HCT116 (cell line): ENCODE data around the gene RAPGEF3. TPM values are rescaled to one million over a fixed set of nuclear protein-coding genes. Genes with fewer than 3 reads are reported as not detected.

Experiments
- ATAC-seq: fragments of 200-7000 bp; cut with Tn5 transposase; 2 replicates; pipeline ENCODE4 v1.9.1; 2020; ENCODE audit warnings: mild to moderate bottlenecking, moderate library complexity
- BruUV-seq: library from RNA; stranded (reverse); fragments of 400-500 nt; replicated peaks from 2 replicates; lab custom pipeline; 2021; lab: Mats Ljungman, UMichigan
- CTCF ChIA-PET: fragments of 300-600 bp; sonication (Branson Sonifier 250); formaldehyde crosslinking; loops from one replicate; lab custom pipeline; 2021; ENCODE audit warnings: antibody characterized with exemption; lab: Charles Lee
- POLR2A ChIA-PET: fragments of 300-600, 350-600 bp; sonication (Branson Sonifier 250); formaldehyde crosslinking; loops from one replicate; lab custom pipeline; 2021; ENCODE audit warnings: antibody characterized with exemption; lab: Charles Lee
- RAD21 ChIA-PET, 2 experiments: fragments of 300-600 bp; sonication (Branson Sonifier 250); formaldehyde crosslinking; loops; one replicate each; lab custom pipeline; 2023; ENCODE audit warnings: low total read pairs in 2 of 2; ENCODE audit not compliant: uncharacterized antibody in 2 of 2, unreplicated experiment in 2 of 2, low non-redundant PET in 1 of 2; lab: Charles Lee
- DNase-seq: peaks from one replicate; pipeline ENCODE4 v3.0.0-alpha.2; 2010; ENCODE audit warnings: low read depth, low spot score
- H2AFZ ChIP-seq: fragments of 200-600 bp; shearing (Covaris generic), sonication (generic); 2 replicates; pipeline ENCODE4 v1.6.1; 2017; ENCODE audit warnings: low read depth, mixed run types, mixed read lengths, antibody characterized with exemption, low read length; ENCODE audit not compliant: poor library complexity, severe bottlenecking
- H3K27ac ChIP-seq: 2 replicates; pipeline ENCODE4 v1.5.1; 2012; ENCODE audit warnings: low read depth, low read length
- H3K27me3 ChIP-seq: fragments of 200-600 bp; sonication (generic); 2 replicates; pipeline ENCODE4 v1.6.1; 2016; ENCODE audit warnings: mixed run types, low read length, mixed read lengths; ENCODE audit not compliant: insufficient read depth
- H3K36me3 ChIP-seq, 2 experiments: fragments of 200-500 bp in 1 of 2; fragments of 200-600 bp in 1 of 2; sonication (Bioruptor generic) in 1 of 2; sonication (generic) in 1 of 2; 2 replicates each; pipeline versions ENCODE4 v1.5.1 to v1.6.1; 2014 to 2016; ENCODE audit warnings: low read length in 2 of 2, inconsistent platforms in 1 of 2, mixed read lengths in 1 of 2, mixed run types in 1 of 2; ENCODE audit not compliant: insufficient read depth in 2 of 2, control insufficient read depth in 1 of 2
- H3K4me1 ChIP-seq, 2 experiments: fragments of 200-600 bp in 1 of 2; sonication (generic) in 1 of 2; 2 replicates each; pipeline versions ENCODE4 v1.5.1 to v1.6.1; 2012 to 2017; ENCODE audit warnings: low read length in 2 of 2, inconsistent platforms in 1 of 2, mild to moderate bottlenecking in 1 of 2, mixed read lengths in 1 of 2, mixed run types in 1 of 2, moderate library complexity in 1 of 2; ENCODE audit not compliant: insufficient read depth in 2 of 2, control insufficient read depth in 1 of 2
- H3K4me2 ChIP-seq: fragments of 200-600 bp; sonication (generic); 2 replicates; pipeline ENCODE4 v1.6.1; 2017; ENCODE audit warnings: mixed run types, low read length, mixed read lengths
- H3K4me3 ChIP-seq, 2 experiments: fragments of 200-600 bp in 1 of 2; sonication (generic) in 1 of 2; replicated peaks in 1 of 2; 2 replicates each; pipeline ENCODE4 v1.5.1; 2011 to 2016; ENCODE audit warnings: low read length in 2 of 2, control low read depth in 1 of 2, low read depth in 1 of 2, mild to moderate bottlenecking in 1 of 2, mixed read lengths in 1 of 2, mixed run types in 1 of 2
- H3K79me2 ChIP-seq: fragments of 200-600 bp; sonication (generic); 2 replicates; pipeline ENCODE4 v1.6.1; 2017; ENCODE audit warnings: mild to moderate bottlenecking, mixed run types, low read length, moderate library complexity, mixed read lengths; ENCODE audit not compliant: insufficient read depth
- H3K9ac ChIP-seq: fragments of 200-600 bp; sonication (generic); 2 replicates; pipeline ENCODE4 v1.6.1; 2016; ENCODE audit warnings: low read length, mixed read lengths
- H3K9me2 ChIP-seq: fragments of 200-600 bp; sonication (generic), shearing (Covaris generic); 2 replicates; pipeline ENCODE4 v1.6.1; 2017; ENCODE audit warnings: mixed run types, mild to moderate bottlenecking, moderate library complexity; ENCODE audit not compliant: insufficient read depth
- H3K9me3 ChIP-seq, 2 experiments: fragments of 200-500 bp in 1 of 2; fragments of 200-600 bp in 1 of 2; sonication (Bioruptor generic) in 1 of 2; sonication (generic) in 1 of 2; 2 replicates each; pipeline ENCODE4 v1.6.1; 2014 to 2017; ENCODE audit warnings: low read length in 2 of 2, mixed read lengths in 2 of 2, inconsistent platforms in 1 of 2, low read depth in 1 of 2, mild to moderate bottlenecking in 1 of 2, mixed run types in 1 of 2, moderate library complexity in 1 of 2; ENCODE audit not compliant: control insufficient read depth in 1 of 2, insufficient read depth in 1 of 2
- H4K20me1 ChIP-seq: fragments of 200-600 bp; sonication (generic), shearing (Covaris generic); 2 replicates; pipeline ENCODE4 v1.6.1; 2017; ENCODE audit warnings: mixed run types, mild to moderate bottlenecking, moderate library complexity; ENCODE audit not compliant: insufficient read depth
- ELF1 ChIP-seq: IDR thresholded peaks from 2 replicates; pipeline ENCODE4 v1.6.1; 2012; ENCODE audit warnings: low read depth, borderline replicate concordance
- FOSL1 ChIP-seq: IDR thresholded peaks from 2 replicates; pipeline ENCODE4 v1.6.1; 2012; ENCODE audit warnings: low read depth
- JUND ChIP-seq: IDR thresholded peaks from 2 replicates; pipeline ENCODE4 v1.6.1; 2012
- MAX ChIP-seq: IDR thresholded peaks from 2 replicates; pipeline ENCODE4 v1.6.1; 2012
- POLR2A ChIP-seq: IDR thresholded peaks from 2 replicates; pipeline ENCODE4 v1.7.0; 2011; ENCODE audit warnings: borderline replicate concordance; ENCODE audit not compliant: insufficient read depth, insufficient read length; ENCODE audit errors: extremely low read depth
- POLR2AphosphoS5 ChIP-seq: IDR thresholded peaks from 2 replicates; pipeline ENCODE4 v1.6.1; 2011; ENCODE audit warnings: mild to moderate bottlenecking, low read depth, low read length, moderate library complexity
- RAD21 ChIP-seq: IDR thresholded peaks from 2 replicates; pipeline ENCODE4 v1.6.1; 2012; ENCODE audit warnings: low read depth, mild to moderate bottlenecking
- TCF7L2 ChIP-seq: IDR thresholded peaks from 2 replicates; pipeline ENCODE4 v1.7.0; 2011; ENCODE audit warnings: borderline replicate concordance, inconsistent platforms; ENCODE audit not compliant: insufficient read depth, insufficient read length; ENCODE audit errors: extremely low read depth
- YY1 ChIP-seq: IDR thresholded peaks from 2 replicates; pipeline ENCODE4 v1.6.1; 2011; ENCODE audit warnings: low read length, low read depth, moderate library complexity, mild to moderate bottlenecking; ENCODE audit not compliant: insufficient replicate concordance; ENCODE audit errors: extremely low read depth
- ZFX ChIP-seq: fragments of 450-650 bp; IDR thresholded peaks from 2 replicates; pipeline ENCODE4 v1.6.1; 2017
- intact Hi-C: fragments of 100-400 bp; cut with micrococcal nuclease; formaldehyde crosslinking; loops from 2 replicates; pipeline ENCODE4 v1.10.0; 2022
- total RNA-seq: library from RNA; stranded (reverse); gene quantifications from one replicate; pipeline ENCODE4 v1.2.1, GENCODE V29; 2021; ENCODE audit not compliant: unreplicated experiment
- TF ChIP-seq, protein P1 (sequence below): IDR thresholded peaks from 2 replicates; pipeline ENCODE4 v1.6.1; 2012; ENCODE audit warnings: low read depth

Gene RAPGEF3
- total RNA-seq, 1 experiment from 2014 or later: 1.8 TPM

- H3K4me2 ChIP-seq: no peak overlapping the region
- ChIA-PET RAD21 (interaction anchor here in 1 of 2 experiments (0.7 to 1.1 kb wide), 2 partner anchors 40 to 56 kb away, joined by 3 to 4 read pairs; no protein-coding TSS in a partner anchor), CTCF (interaction anchor here (1.4 to 1.5 kb wide), 2 partner anchors 14 to 56 kb away, joined by 3 to 5 read pairs; no protein-coding TSS in a partner anchor), POLR2A (no interaction called here)
- H3K9ac ChIP-seq: no peak overlapping the region
- no peaks in the 10 kb centered on the region for H3K9me2 ChIP-seq
- BruUV-seq: no TSS peak
- H3K4me3 ChIP-seq: no peak overlapping the region
- H3K36me3 ChIP-seq: peaks cover 13 to 18% of the 10 kb centered on the region in 2 experiments; a peak in 3 of 4 replicates
- no peak for DNase-seq
- H4K20me1 ChIP-seq: no peaks in the 10 kb centered on the region
- 0 out of 2 replicates have a peak overlapping the region, but pooled peaks have one; percentile 18 for H3K27ac ChIP-seq
- H2AFZ ChIP-seq: no peak overlapping the region
- TF ChIP-seq POLR2AphosphoS5: 0 out of 2 replicates have a peak, but pooled peaks have one; percentile 5
- no peak for TF ChIP-seq YY1
- TF ChIP-seq POLR2A: no peak
- TF ChIP-seq MAX: no peak
- TF ChIP-seq TCF7L2: no peak
- H3K79me2 ChIP-seq: no peaks in the 10 kb centered on the region
- no peaks in the 10 kb centered on the region for H3K27me3 ChIP-seq
- ATAC-seq: no peak
- H3K4me1 ChIP-seq: peaks cover 4 to 16% of the 10 kb centered on the region in 2 experiments; a peak in 2 of 4 replicates
- intact Hi-C loops: no loop called here
- no peaks in the 10 kb centered on the region for H3K9me3 ChIP-seq
Observed at GRCh38 chr12:47781479-47782371, 23.0 kb upstream of the RAPGEF3 start.

- no peaks in the 10 kb centered on the region for H4K20me1 ChIP-seq
- ChIA-PET POLR2A (no interaction called here), CTCF (interaction anchor here (0.7 to 5.4 kb wide), 6 partner anchors 12 to 65 kb away, joined by 3 to 70 read pairs (median 8); no protein-coding TSS in a partner anchor), RAD21 (interaction anchor here (1.0 to 1.3 kb wide), 2 partner anchors 36 to 58 kb away, joined by 3 to 4 read pairs; no protein-coding TSS in a partner anchor)
- no peak overlapping the region for H2AFZ ChIP-seq
- DNase-seq (no peak), ATAC-seq (no peak)
- no peak overlapping the region for H3K27ac ChIP-seq
- H3K9ac ChIP-seq: no peak overlapping the region
- no peaks in the 10 kb centered on the region for H3K9me2 ChIP-seq
- H3K36me3 ChIP-seq: peaks cover 10 to 13% of the 10 kb centered on the region in 2 experiments; a peak in 3 of 4 replicates
- no TSS peak for BruUV-seq
- peaks cover 11 to 33% of the 10 kb centered on the region in 2 experiments for H3K4me1 ChIP-seq
- H3K4me3 ChIP-seq: no peak overlapping the region
- no peaks in the 10 kb centered on the region for H3K9me3 ChIP-seq
- no peak overlapping the region for H3K4me2 ChIP-seq
- H3K79me2 ChIP-seq: peaks cover 10% of the 10 kb centered on the region; the same call in 1 of the 2 replicates
- no peaks in the 10 kb centered on the region for H3K27me3 ChIP-seq
- intact Hi-C loops: loop anchor here (1.0 to 10.0 kb wide), 4 partner anchors 36 to 745 kb away; no protein-coding TSS in a partner anchor
- TF ChIP-seq JUND: no peak
- TF ChIP-seq ZFX: no peak
- TF ChIP-seq YY1: no peak
- TF ChIP-seq ELF1: no peak
- no peak for TF ChIP-seq FOSL1
- TF ChIP-seq RAD21: no peak
- TF ChIP-seq, protein P1, sequence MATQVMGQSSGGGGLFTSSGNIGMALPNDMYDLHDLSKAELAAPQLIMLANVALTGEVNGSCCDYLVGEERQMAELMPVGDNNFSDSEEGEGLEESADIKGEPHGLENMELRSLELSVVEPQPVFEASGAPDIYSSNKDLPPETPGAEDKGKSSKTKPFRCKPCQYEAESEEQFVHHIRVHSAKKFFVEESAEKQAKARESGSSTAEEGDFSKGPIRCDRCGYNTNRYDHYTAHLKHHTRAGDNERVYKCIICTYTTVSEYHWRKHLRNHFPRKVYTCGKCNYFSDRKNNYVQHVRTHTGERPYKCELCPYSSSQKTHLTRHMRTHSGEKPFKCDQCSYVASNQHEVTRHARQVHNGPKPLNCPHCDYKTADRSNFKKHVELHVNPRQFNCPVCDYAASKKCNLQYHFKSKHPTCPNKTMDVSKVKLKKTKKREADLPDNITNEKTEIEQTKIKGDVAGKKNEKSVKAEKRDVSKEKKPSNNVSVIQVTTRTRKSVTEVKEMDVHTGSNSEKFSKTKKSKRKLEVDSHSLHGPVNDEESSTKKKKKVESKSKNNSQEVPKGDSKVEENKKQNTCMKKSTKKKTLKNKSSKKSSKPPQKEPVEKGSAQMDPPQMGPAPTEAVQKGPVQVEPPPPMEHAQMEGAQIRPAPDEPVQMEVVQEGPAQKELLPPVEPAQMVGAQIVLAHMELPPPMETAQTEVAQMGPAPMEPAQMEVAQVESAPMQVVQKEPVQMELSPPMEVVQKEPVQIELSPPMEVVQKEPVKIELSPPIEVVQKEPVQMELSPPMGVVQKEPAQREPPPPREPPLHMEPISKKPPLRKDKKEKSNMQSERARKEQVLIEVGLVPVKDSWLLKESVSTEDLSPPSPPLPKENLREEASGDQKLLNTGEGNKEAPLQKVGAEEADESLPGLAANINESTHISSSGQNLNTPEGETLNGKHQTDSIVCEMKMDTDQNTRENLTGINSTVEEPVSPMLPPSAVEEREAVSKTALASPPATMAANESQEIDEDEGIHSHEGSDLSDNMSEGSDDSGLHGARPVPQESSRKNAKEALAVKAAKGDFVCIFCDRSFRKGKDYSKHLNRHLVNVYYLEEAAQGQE: no peak
Observed at GRCh38 chr12:47779943-47780504, 21.3 kb upstream of the RAPGEF3 start.
